ENCODE measurements around the gene LHFPL2.

Gene LHFPL2

GRCh38 chr5:78630047-78630446 is 18.5 kb downstream of the LHFPL2 start:
- 83 to 96% methylated on average over 5 to 6 of the region's 6 CpGs for WGBS, 2 experiments (ENCODE audit: insufficient coverage in 2 of 2)
- H3K27ac ChIP-seq (ENCODE audit: low read depth, low read length, severe bottlenecking): no peak overlapping the region
- peaks cover 79% of the 10 kb centered on the region for H3K36me3 ChIP-seq (ENCODE audit: control insufficient read depth, insufficient read depth, low read length)
- H3K4me3 ChIP-seq (ENCODE audit: extremely low read depth, insufficient read depth, low read length, poor library complexity, severe bottlenecking): no peak overlapping the region
- peaks cover 8% of the 10 kb centered on the region for H3K9me3 ChIP-seq (ENCODE audit: control insufficient read depth, low read length)
- peaks cover 36% of the 10 kb centered on the region for H3K4me1 ChIP-seq (ENCODE audit: control insufficient read depth, insufficient read depth, low read length, poor library complexity, severe bottlenecking)

GRCh38 chr5:78629624-78630023 is 18.9 kb downstream of the LHFPL2 start:
- H3K4me1 ChIP-seq (ENCODE audit: control insufficient read depth, insufficient read depth, low read length, poor library complexity, severe bottlenecking): peaks cover 36% of the 10 kb centered on the region
- H3K36me3 ChIP-seq (ENCODE audit: control insufficient read depth, insufficient read depth, low read length): peaks cover 75% of the 10 kb centered on the region
- WGBS, 2 experiments (ENCODE audit: insufficient coverage in 2 of 2): 94 to 97% methylated on average over 3 of the region's 3 CpGs

GRCh38 chr5:78628270-78628992 is 20.1 kb downstream of the LHFPL2 start:
- Histone ChIP-seq H3K4me3 (ENCODE audit: extremely low read depth, insufficient read depth, low read length, poor library complexity, severe bottlenecking) (no peak overlapping the region), H3K9me3 (ENCODE audit: control insufficient read depth, low read length) (peaks cover 8% of the 10 kb centered on the region), H3K36me3 (ENCODE audit: control insufficient read depth, insufficient read depth, low read length) (peaks cover 64% of the 10 kb centered on the region), H3K4me1 (ENCODE audit: control insufficient read depth, insufficient read depth, low read length, poor library complexity, severe bottlenecking) (peaks cover 34% of the 10 kb centered on the region), H3K27ac (ENCODE audit: low read depth, low read length, severe bottlenecking) (peak overlapping the region; percentile 64)
- WGBS, 2 experiments (ENCODE audit: insufficient coverage in 2 of 2): 75 to 79% methylated on average over 2 to 4 of the region's 5 CpGs

More at GRCh38 chr5:78629624-78630023, 18.9 kb downstream of the LHFPL2 start:
- Histone ChIP-seq H3K27ac (ENCODE audit: low read depth, low read length, severe bottlenecking) (peak overlapping the region; percentile 64), H3K4me3 (ENCODE audit: extremely low read depth, insufficient read depth, low read length, poor library complexity, severe bottlenecking) (no peak overlapping the region), H3K9me3 (ENCODE audit: control insufficient read depth, low read length) (peaks cover 8% of the 10 kb centered on the region)

GRCh38 chr5:78627766-78628165 is 20.8 kb downstream of the LHFPL2 start:
- 69 to 90% methylated on average over 5 to 6 of the region's 6 CpGs for WGBS, 2 experiments (ENCODE audit: insufficient coverage in 2 of 2)
- peaks cover 34% of the 10 kb centered on the region for H3K4me1 ChIP-seq (ENCODE audit: control insufficient read depth, insufficient read depth, low read length, poor library complexity, severe bottlenecking)

GRCh38 chr5:78627175-78627574 is 21.4 kb downstream of the LHFPL2 start:
- Histone ChIP-seq H3K36me3 (ENCODE audit: control insufficient read depth, insufficient read depth, low read length) (peaks cover 57% of the 10 kb centered on the region), H3K27ac (ENCODE audit: low read depth, low read length, severe bottlenecking) (peak overlapping the region; percentile 6), H3K4me1 (ENCODE audit: control insufficient read depth, insufficient read depth, low read length, poor library complexity, severe bottlenecking) (peaks cover 33% of the 10 kb centered on the region), H3K9me3 (ENCODE audit: control insufficient read depth, low read length) (peaks cover 2% of the 10 kb centered on the region), H3K4me3 (ENCODE audit: extremely low read depth, insufficient read depth, low read length, poor library complexity, severe bottlenecking) (no peak overlapping the region)
- 87 to 96% methylated on average over 3 of the region's 3 CpGs for WGBS, 2 experiments (ENCODE audit: insufficient coverage in 2 of 2)

More at GRCh38 chr5:78627766-78628165, 20.8 kb downstream of the LHFPL2 start:
- Histone ChIP-seq H3K27ac (ENCODE audit: low read depth, low read length, severe bottlenecking) (peak overlapping the region; percentile 64), H3K36me3 (ENCODE audit: control insufficient read depth, insufficient read depth, low read length) (peaks cover 58% of the 10 kb centered on the region), H3K9me3 (ENCODE audit: control insufficient read depth, low read length) (peaks cover 8% of the 10 kb centered on the region), H3K4me3 (ENCODE audit: extremely low read depth, insufficient read depth, low read length, poor library complexity, severe bottlenecking) (no peak overlapping the region)

GRCh38 chr5:78626009-78626571 is 22.5 kb downstream of the LHFPL2 start:
- Histone ChIP-seq H3K27ac (ENCODE audit: low read depth, low read length, severe bottlenecking) (no peak overlapping the region), H3K36me3 (ENCODE audit: control insufficient read depth, insufficient read depth, low read length) (peaks cover 57% of the 10 kb centered on the region), H3K4me3 (ENCODE audit: extremely low read depth, insufficient read depth, low read length, poor library complexity, severe bottlenecking) (no peak overlapping the region), H3K9me3 (ENCODE audit: control insufficient read depth, low read length) (no peaks in the 10 kb centered on the region), H3K4me1 (ENCODE audit: control insufficient read depth, insufficient read depth, low read length, poor library complexity, severe bottlenecking) (peaks cover 30% of the 10 kb centered on the region)
- WGBS, 2 experiments (ENCODE audit: insufficient coverage in 2 of 2): 96 to 99% methylated on average over 5 to 10 of the region's 10 CpGs

- no peak overlapping the region for H3K27ac ChIP-seq (ENCODE audit: low read depth, low read length, severe bottlenecking)
- peaks cover 27% of the 10 kb centered on the region for H3K4me1 ChIP-seq (ENCODE audit: control insufficient read depth, insufficient read depth, low read length, poor library complexity, severe bottlenecking)
- WGBS, 2 experiments (ENCODE audit: insufficient coverage in 2 of 2): 80 to 90% methylated on average over 2 to 4 of the region's 4 CpGs
- H3K9me3 ChIP-seq (ENCODE audit: control insufficient read depth, low read length): peaks cover 5% of the 10 kb centered on the region
- H3K4me3 ChIP-seq (ENCODE audit: extremely low read depth, insufficient read depth, low read length, poor library complexity, severe bottlenecking): no peak overlapping the region
- H3K36me3 ChIP-seq (ENCODE audit: control insufficient read depth, insufficient read depth, low read length): peaks cover 56% of the 10 kb centered on the region
Observed at GRCh38 chr5:78624992-78625391, 23.6 kb downstream of the LHFPL2 start.

- Histone ChIP-seq H3K4me1 (ENCODE audit: control insufficient read depth, insufficient read depth, low read length, poor library complexity, severe bottlenecking) (peaks cover 22% of the 10 kb centered on the region), H3K27ac (ENCODE audit: low read depth, low read length, severe bottlenecking) (peak overlapping the region; percentile 68), H3K9me3 (ENCODE audit: control insufficient read depth, low read length) (peaks cover 5% of the 10 kb centered on the region), H3K4me3 (ENCODE audit: extremely low read depth, insufficient read depth, low read length, poor library complexity, severe bottlenecking) (no peak overlapping the region), H3K36me3 (ENCODE audit: control insufficient read depth, insufficient read depth, low read length) (peaks cover 49% of the 10 kb centered on the region)
- WGBS, 2 experiments (ENCODE audit: insufficient coverage in 2 of 2): 8% methylated on average over 2 of the region's 2 CpGs; no CpG with 5 or more reads in 1 of the 2 experiments
Observed at GRCh38 chr5:78624011-78624541, 24.5 kb downstream of the LHFPL2 start.

- Histone ChIP-seq H3K4me1 (ENCODE audit: control insufficient read depth, insufficient read depth, low read length, poor library complexity, severe bottlenecking) (peaks cover 6% of the 10 kb centered on the region), H3K36me3 (ENCODE audit: control insufficient read depth, insufficient read depth, low read length) (peaks cover 63% of the 10 kb centered on the region), H3K9me3 (ENCODE audit: control insufficient read depth, low read length) (peaks cover 5% of the 10 kb centered on the region), H3K4me3 (ENCODE audit: extremely low read depth, insufficient read depth, low read length, poor library complexity, severe bottlenecking) (no peak overlapping the region), H3K27ac (ENCODE audit: low read depth, low read length, severe bottlenecking) (no peak overlapping the region)
- 94 to 100% methylated on average over 2 to 3 of the region's 3 CpGs for WGBS, 2 experiments (ENCODE audit: insufficient coverage in 2 of 2)
Observed at GRCh38 chr5:78622302-78622971, 26.1 kb downstream of the LHFPL2 start.

GRCh38 chr5:78621291-78621738 is 27.3 kb downstream of the LHFPL2 start:
- peaks cover 5% of the 10 kb centered on the region for H3K9me3 ChIP-seq (ENCODE audit: control insufficient read depth, low read length)
- 14 to 66% methylated on average over 1 to 3 of the region's 3 CpGs for WGBS, 2 experiments (ENCODE audit: insufficient coverage in 2 of 2)
- H3K27ac ChIP-seq (ENCODE audit: low read depth, low read length, severe bottlenecking): no peak overlapping the region
- peaks cover 56% of the 10 kb centered on the region for H3K36me3 ChIP-seq (ENCODE audit: control insufficient read depth, insufficient read depth, low read length)
- H3K4me3 ChIP-seq (ENCODE audit: extremely low read depth, insufficient read depth, low read length, poor library complexity, severe bottlenecking): no peak overlapping the region
- peaks cover 4% of the 10 kb centered on the region for H3K4me1 ChIP-seq (ENCODE audit: control insufficient read depth, insufficient read depth, low read length, poor library complexity, severe bottlenecking)

Data from mesodermal cell (in vitro differentiated cells).